HG03175 (cell line): ENCODE results near the gene BRS3.
A peak's percentile ranks its signal among the peaks of the same experiment; 100 is the strongest.

Source experiments
- ATAC-seq: cut with Tn5 transposase; IDR thresholded peaks from one replicate; pipeline ENCODE4 v1.9.1; 2021; ENCODE audit warnings: mild to moderate bottlenecking, moderate library complexity; ENCODE audit not compliant: unreplicated experiment

Gene BRS3

DNA sequence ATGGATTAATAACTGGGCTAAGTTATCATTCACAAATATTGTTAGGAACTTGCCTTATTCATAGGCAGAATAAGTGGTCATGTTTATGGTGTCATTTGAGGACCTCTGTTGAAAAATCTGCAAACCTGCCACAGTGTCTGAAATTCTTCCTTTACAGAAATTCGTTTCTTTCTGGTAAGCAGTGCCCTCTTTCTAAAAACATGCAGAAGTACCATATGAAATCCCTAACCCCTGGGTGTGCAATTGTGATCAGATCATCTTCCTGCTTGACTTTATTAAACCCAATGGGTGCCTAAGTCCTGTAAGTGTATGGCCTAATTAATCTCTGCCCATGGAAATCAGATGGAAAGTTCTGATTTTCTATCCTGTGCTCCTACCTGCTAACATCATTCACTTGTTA is 5.3 kb downstream of the BRS3 start:
- ATAC-seq = no peak

DNA sequence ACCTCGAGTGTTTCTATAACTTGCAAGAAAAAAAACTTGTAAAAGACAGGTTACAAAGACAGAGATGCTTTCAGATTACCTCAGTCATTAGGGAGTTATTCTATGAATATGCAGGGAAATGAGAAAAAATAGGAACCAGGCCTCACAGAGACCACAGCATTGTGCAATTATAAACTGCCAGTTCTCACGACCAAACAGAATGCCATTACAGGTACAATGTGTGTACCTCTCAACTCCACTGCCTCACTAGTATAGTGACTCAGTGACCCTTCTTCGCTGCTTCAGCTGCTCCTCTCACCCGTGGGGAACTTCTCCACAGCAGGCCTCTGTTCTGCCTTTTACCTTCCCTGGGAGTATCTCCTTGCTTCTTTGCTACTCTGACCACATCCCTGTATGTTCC is 7.3 kb downstream of the BRS3 start:
- ATAC-seq = no peak

DNA sequence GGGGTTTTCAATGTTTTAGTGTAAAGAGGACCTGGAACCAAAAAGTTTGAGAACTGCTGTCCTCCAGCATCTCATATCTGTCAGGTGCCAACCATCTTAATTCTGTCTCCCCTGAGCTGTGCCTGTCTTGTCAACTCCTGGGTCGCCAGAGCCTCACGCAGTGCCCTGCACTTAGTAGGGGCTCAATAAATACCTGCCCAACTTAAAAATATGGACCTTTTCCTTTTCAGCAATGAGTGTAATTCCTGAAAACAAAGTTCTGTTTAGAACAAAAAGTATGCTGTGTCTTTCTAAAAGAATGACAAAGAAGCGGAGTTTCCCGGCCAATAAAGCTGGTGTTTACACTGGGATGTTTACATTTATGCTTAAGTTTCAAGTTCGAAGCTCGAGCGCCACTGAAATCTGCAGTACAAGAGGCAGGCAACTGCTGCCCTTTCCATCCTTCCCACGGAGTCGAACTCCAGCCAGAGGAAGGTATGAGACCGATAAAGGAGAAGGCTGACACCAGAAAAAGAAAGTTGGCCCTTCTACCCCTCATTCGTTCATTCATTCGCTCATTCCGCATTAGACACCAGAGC is 8.5 kb downstream of the BRS3 start:
- peak; percentile 3 for ATAC-seq

DNA sequence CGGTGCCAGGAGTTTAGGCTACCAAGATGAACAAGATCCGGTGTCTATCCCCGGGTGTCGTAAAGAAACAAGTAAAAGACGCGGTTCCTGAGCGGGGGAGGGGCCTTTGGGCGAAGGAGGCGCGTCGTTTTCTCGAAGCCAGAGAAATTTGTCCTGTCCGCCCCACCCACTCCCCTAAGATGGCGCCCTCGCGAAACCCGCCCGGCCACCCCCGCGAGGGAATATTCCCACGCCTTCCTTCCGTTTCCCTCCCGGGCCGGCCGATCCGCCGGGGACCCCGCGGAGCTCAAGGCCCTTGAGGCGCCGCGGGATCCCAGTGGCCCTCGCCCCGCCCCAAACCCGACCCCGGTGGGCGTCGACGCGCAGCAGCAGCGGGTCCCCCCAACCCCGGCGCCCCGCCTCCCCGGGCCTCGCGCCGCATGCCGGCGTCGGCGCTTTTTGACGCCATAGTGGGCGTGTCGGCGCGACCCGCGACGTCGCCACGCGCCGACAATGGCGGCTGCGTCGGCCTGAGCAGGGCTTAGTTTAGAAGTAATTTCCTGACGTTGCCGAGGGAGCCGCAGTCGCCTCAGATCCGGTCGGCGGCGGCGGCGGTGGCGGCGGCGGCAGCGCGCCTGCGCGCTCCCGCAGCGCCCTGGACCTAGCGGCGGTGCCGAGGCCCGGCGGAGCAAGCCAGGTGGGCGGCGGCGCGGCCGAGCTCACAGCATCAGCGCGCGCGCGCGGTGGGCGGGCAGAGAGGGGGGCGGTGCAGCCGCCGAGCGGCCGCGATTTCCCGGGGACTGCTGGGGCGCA is 9.2 kb downstream of the BRS3 start:
- peak; percentile 82 for ATAC-seq

DNA sequence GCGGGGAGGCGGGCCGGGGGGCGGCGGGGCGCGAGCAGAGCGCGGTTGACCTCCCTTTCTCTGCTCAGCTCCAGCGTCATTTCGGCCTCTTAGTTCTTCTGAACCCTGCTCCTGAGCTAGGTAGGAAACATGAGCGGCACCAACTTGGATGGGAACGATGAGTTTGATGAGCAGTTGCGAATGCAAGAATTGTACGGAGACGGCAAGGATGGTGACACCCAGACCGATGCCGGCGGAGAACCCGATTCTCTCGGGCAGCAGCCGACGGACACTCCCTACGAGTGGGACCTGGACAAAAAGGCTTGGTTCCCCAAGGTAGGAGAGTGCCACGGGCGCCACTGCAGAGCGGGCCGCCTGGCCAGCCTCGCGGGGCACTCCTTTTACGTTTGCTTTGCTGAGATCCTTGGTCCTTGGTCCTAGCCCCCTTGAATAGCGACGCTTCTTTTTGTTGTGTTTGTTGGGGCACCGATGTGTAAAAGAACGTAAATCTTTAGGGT is 9.9 kb downstream of the BRS3 start, which contains the start of gene HTATSF1:
HTATSF1 (plus strand) TSS at position 37 of the 497 bp plus-strand sequence; CDS start at position 130, 93 bp downstream.
- peak; percentile 16 for ATAC-seq

DNA sequence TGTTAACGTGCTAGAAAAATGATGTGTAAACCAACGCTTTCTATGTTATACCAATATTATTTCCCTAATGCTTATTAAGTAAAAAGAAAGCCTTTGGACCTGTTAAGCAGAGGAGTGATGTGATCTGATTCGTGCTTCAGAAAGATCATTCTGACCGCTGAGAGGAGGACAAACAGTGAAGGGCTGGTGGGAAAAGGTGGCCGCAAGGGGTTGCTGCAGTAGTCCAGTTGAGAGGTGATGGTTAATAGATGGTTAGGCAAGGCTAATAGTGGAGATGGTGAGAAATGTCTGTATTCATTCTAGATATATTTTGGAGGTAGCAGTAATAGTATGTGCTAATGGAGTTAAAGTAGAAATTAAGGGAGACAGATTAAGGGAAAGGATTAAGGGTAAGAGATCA is 31.3 kb downstream of the BRS3 start:
- no peak for ATAC-seq

DNA sequence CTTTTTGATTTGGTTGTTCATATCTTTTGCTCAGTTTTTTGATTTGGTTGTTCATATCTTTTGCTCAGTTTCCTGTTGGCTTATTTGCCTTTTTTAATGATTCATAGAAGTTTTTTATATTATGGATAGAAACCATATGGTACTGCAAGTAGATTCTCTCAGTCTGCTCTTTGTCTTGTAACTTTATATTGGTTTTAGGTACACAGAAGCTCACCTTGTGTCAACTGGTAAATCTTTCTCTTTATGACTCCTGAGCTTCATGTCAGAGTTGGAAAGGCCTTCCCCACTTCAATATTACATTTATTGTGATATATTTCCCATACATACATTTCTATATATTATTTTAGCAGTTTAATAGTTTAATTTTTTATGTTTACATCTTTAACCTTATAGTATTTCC is 36.0 kb downstream of the BRS3 start:
- no peak for ATAC-seq

DNA sequence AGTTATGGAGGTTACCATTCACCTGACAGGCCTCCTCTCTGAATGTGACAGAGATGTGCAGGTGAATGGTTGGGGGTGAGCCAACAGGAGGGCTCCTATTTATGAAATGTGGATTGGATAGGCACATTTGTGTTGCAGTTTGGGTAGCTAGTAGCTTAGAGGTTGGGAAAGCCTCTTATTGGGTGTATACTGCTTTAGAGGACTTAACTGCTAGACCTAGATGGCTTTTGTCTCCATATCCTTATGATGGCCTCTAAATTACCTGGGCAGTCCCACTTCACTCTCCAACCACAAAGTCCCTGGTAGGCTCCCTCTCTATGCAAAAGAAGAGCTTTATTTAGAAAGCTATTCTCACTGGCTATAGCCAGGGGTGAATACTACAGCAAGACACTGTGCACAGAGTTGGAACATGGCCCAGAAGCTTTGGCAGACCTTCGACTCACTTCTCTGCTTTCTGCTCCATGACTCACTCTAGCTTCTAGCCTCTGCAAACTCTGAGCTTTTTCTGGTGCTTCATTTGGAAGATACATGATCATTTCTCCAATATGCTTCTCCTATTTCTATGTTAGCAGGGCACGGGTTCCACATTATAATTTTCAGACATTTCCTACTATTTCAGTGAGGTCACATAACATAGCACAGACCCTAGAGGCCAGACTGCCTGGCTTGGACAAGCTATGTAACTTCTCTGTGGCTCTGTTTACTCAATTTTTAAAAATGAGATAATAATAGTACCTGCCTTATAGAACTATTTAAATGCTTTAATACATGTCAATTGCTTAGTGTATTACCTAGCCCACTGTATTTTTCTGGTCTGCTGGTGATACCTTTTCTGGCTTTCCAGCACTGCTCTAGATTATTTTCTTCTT is 38.2 kb downstream of the BRS3 start:
- ATAC-seq = no peak

DNA sequence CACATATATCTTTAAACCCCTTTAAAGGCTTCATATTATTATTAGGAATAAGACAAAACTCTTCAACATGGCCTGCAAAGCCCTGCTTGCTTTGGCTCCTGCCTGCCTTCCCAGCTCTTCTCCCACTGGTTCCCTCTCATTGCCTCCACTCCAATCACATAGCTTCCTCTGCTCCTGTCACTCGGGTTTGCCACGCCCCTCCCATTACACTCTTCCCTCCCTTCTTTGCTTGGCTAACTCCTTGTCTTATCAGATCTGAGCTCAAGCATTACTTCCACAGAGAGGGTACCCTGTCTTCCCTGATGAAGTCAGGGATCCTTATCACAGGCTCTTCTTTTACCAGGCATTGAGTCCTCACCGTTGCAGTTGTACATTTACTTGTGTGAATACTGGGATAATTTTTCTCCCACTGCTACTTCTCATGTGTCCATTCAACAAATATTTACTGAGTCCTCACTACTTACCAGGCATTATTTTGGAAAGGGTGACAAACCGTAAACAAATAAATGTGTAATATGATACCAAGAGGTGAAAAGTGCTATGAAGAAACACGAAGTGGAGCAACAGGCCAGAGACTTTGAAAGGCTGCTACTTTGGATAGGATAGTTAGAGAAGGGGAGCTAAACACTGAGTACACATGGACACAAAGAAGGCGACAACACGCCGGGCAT is 41.0 kb downstream of the BRS3 start:
- no peak for ATAC-seq

DNA sequence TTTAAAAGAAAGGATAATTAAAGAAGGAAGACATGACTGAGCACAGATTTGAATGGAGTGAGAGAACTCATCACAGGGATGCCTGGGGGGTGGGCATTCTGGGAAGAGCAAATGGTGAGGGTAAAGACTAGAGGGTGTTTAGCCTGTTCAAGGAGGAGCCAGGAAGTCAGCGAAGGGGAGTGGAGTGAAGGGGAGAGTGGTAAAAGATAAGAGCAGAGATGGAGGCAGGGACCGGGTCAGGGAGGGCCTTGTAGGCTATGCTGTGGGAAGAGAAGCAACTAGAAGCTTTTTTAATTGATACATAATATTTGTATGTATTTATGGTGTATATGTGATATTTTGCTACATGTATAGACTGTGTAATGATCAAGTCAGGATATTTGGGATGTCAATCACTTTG is 42.0 kb downstream of the BRS3 start:
- no peak for ATAC-seq

DNA sequence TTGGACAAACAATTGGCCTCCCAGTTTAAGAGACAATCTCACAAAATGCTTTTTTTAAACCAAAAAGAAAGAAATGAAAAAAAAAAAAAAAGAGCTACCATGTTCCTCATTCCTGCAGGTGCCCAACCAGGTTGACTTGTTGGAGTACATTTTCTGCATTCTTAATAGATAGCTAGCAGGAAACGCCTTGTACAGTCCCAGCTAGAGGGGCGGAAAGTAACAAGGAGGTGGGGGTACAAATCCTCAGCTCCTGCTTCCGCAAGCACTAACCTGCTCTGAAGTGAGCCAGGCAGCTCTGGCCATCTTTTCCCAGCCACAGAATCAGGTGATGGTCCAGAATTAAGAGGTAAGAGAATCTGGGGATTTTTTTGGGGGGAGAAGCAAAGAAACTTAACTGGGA is 44.2 kb downstream of the BRS3 start, which contains the start of gene VGLL1:
VGLL1 (plus strand) TSS at position 265 of the 400 bp plus-strand sequence. CDS start 3,806 bp downstream, outside the sequence.
- no peak for ATAC-seq

DNA sequence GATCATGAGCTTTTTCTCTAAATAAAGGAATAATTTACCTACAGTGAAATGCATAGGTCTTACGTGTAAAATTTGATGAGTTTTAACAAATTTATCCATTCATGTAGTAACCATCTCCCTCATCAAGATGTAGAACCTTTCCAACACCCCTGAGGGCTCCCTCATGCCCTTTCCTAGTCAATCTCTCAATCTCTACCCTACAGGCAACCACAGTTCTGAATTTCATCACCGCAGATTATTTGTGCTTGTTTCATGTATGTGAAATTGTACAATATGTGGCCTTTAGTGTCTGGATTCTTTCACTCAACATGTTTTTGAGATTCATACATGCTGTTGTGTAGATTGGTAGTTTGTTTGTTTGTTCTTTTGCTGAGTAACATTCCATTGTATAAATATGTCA is 46.4 kb downstream of the BRS3 start:
- ATAC-seq = no peak

DNA sequence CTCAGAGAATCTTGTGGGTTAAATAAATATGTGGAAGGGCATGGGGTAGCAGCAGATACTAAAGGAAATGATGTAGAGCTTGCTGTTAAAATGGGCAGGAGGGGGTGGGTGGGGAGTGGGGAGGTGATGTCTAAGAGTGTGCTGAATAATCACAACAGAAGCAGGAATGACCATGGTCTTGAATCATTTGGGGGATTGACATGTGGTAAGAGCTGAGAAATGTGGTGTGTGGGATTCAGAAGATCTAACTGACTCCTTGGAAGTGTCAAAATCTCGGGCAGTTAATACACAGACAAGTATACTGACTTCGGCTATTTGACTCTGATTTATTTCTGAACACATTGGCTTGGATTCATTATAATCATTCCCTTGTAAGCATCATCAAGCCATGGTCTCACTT is 51.1 kb downstream of the BRS3 start:
- ATAC-seq = no peak

DNA sequence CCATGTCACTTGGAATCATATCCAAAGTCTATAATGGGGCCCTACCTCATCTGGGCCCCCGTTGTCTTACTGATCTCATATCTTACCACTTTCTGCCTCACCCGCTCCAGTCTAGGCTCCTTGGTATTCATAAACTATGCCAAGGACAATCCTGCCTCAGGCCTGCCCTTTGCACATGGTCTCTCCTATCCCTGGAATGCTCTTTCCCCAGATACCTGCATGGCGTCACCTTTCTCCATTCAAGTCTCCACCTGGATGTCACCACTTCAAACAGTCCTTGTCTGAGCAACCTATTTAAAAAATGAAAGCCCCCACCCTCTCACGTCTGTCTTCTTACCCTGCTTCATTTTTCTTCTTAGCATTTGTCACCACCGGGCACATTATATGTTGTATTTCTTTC is 52.5 kb downstream of the BRS3 start:
- no peak for ATAC-seq

DNA sequence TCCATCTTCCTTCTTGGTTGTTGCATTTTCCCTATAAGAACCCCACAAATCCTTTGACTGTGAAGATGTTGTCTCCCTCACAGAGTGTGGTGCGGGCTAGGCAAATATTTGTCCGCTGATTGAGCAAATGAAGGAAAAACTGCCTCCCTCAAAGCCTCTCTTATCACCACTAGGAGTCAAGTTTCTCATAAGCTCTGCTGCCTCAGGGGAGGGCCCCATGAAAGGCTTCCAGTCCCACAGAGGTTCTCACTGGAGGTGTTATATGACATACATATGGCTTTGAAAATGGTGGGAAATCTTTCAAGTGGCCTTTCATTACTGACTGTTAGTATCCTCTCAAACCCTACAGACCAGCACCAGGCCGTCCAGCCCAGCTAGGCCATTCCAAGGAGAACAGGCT is 53.5 kb downstream of the BRS3 start:
- no peak for ATAC-seq

DNA sequence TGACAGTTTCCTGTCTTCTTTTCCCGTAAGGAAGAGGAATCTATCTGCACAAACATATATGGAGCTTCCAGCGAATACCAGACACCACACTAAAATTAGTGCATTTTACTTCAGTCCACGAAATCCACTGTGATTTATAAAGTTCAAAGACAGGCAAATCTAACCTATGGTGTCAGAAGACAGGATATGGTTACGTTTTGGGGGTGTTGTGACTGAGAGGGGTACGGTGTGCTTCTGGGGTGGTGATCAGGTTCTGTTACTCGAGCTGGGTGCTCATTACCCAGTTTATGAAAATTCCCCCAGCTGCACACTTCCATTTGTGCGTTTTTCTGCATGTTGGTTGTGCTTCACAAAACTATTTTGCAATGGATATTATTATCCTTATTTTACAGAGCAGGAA is 54.5 kb downstream of the BRS3 start:
- no peak for ATAC-seq
